ENCODE data around the gene AADACL2. TPM values are rescaled to one million over a fixed set of nuclear protein-coding genes. Genes with fewer than 3 reads are reported as not detected.
"Not testable (repeated sequence)": the region's sequence is repeated elsewhere in the genome, so short reads cannot be mapped to it uniquely, and the experiment has no call there.

AADACL2 gene
- total RNA-seq, 2 experiments from 2014 or later = not detected

DNA sequence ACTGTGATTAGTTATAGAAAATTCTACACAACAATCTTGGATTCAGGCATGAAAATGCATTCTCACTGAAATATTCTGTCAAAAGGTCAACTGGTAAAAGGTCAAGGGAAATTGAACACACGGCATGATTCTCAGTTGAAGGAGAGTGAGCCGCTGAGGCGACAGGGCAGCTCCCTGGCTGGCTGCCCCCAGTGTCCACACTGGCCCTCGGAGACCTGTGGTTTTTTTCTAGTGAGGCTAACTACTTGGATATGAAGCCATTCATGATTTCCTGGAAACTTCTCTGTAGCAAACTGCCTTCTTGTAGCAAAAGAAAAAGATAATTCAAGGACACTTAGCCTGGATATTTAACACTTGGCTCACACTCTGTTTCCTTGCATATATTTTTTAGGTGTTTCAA, 37.2 kb downstream of the AADACL2 start:
- no peaks in the 10 kb centered on the region for H3K9me3 Mint-ChIP-seq
- H3K27me3 Mint-ChIP-seq = no peaks in the 10 kb centered on the region
- CTCF ChIA-PET = no interaction called here
- no peak overlapping the region for H3K4me3 Mint-ChIP-seq
- no peak for DNase-seq
- H3K36me3 Mint-ChIP-seq (ENCODE audit: low read depth) = no peaks in the 10 kb centered on the region
- POLR2A ChIA-PET = no interaction called here
- no peak overlapping the region for H3K27ac Mint-ChIP-seq
- H3K4me1 Mint-ChIP-seq = no peaks in the 10 kb centered on the region

DNA sequence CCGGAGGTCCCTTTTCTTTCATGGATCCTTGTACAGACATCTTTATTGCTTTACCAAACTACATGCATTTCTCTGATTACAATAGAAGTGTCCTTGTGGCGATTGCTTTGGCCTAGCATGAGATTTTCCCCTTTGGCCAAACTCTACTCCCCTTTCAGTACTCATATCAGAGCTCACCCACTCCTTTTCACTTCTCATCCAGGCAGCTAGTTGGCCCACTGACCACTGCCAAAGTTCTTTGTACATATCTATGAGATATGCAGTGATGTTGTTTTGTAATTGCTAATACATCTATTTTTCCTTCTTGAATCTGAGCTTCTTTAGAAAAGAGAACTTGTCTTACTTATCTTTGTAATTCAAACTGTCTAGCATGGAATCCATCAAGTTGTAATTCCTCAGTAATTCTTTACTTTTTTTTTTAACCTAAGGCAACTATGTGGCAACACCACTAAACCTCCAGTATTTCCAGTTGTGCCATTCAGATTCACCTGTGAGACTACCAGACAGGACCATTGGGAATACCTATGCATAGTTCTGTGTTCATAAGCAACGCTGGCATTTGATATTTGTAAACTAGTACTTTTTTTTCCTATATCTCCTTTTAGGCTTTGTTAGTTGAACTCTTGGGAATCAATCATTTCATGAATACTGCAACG, 39.2 kb downstream of the AADACL2 start:
- CTCF ChIA-PET = interaction anchor here (0.6 to 0.7 kb wide), 3 partner anchors 32 to 204 kb away, joined by 3 read pairs; no protein-coding TSS in a partner anchor
- DNase-seq = no peak
- no peak overlapping the region for H3K27ac Mint-ChIP-seq

DNA sequence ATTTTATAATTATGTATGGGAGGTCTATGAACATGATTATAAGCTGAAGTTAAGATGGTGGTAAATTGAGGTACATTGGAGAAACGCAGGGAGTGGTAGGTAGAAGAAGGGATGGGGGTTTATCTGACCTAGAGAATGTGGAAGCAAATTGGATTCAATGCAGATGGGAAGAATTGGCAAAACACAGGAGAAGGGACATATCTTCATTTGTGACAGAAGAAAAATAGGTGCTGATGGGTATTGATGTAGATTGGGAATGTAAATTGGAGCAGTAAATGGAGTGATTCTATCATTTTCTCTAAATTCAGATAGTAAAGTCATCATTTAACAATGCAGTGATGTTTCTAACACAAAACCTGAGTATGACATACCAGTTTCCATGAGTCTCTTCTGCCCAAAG, 40.5 kb downstream of the AADACL2 start:
- POLR2A ChIA-PET = no interaction called here
- Mint-ChIP-seq H3K27ac (no peak overlapping the region), H3K36me3 (ENCODE audit: low read depth) (no peaks in the 10 kb centered on the region), H3K4me1 (no peaks in the 10 kb centered on the region), H3K27me3 (peaks cover 2% of the 10 kb centered on the region), H3K9me3 (no peaks in the 10 kb centered on the region), H3K4me3 (no peak overlapping the region)
- no peak for DNase-seq
- CTCF ChIA-PET = no interaction called here

More for the DNA sequence above, 39.2 kb downstream of the AADACL2 start:
- peaks cover 1% of the 10 kb centered on the region for H3K27me3 Mint-ChIP-seq
- no peak overlapping the region for H3K4me3 Mint-ChIP-seq
- H3K4me1 Mint-ChIP-seq = no peaks in the 10 kb centered on the region
- H3K9me3 Mint-ChIP-seq = no peaks in the 10 kb centered on the region
- no peaks in the 10 kb centered on the region for H3K36me3 Mint-ChIP-seq (ENCODE audit: low read depth)
- POLR2A ChIA-PET = no interaction called here

DNA sequence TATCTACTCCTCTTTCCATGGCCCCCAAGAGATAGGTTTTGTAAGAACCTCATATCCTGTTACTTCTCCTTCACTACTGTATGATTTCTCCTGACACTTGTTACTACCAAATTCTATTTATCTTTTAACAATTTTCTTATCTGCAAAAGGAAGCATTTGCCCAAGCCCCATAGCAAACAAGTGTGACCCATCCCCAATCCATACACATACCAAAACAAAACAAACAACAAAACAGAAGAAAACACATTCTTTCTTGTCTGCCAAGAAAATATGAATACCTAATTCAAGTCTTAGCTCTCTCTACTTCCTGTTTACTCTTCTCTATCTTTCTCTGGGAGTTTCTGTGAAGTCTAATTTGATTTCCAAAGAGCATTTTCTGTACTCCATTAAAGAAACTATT, 41.2 kb downstream of the AADACL2 start:
- Mint-ChIP-seq H3K4me1 (no peaks in the 10 kb centered on the region), H3K4me3 (no peak overlapping the region), H3K9me3 (no peaks in the 10 kb centered on the region), H3K36me3 (ENCODE audit: low read depth) (no peaks in the 10 kb centered on the region), H3K27ac (no peak overlapping the region), H3K27me3 (peaks cover 2% of the 10 kb centered on the region)
- CTCF ChIA-PET = no interaction called here
- no peak for DNase-seq
- POLR2A ChIA-PET = no interaction called here

DNA sequence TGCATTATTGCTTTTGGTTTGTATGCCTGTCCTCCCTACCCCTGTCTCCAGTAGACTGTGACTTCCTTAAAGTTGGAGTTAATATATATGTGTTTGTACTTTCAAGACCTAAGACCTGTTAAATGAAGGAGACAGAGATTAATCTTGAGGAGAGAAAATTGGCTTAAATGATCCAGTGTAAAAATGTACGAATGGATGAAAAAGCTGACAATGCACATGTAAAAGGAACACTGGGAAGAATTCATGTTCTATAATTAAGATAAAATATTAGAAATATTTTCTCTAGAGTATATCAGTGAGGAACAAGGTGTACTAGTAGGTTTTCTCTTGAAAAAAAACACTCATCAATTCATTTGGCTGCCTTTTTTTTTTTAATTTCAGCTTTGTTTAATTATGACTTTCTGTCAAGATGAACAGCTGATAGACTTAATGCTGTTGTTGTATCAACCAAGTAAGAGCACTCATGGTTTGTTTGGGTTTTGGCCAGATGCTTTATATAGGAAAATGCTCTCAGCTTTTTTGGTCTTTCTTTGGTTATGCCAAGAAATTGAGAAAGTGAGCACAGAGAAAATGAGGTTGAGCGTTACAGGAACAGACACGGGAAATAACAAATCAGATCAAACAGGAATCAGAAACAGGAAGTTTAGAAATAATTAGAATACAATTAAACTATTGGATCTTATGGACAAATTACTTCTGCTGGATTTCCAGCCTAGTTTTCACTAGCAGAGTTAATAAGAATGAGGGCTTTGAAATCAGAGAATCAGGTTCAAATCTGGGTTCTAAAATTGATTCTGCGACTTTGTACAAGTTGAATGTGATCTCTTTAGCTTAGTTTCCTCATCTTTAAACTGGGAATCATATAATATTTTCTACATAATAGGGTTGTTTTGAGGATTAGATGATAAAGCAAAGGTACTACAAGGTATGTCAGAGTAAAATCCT, 41.9 kb downstream of the AADACL2 start:
- H3K36me3 Mint-ChIP-seq (ENCODE audit: low read depth) = no peaks in the 10 kb centered on the region
- H3K4me1 Mint-ChIP-seq = no peaks in the 10 kb centered on the region
- ChIA-PET POLR2A (no interaction called here), CTCF (no interaction called here)
- no peak overlapping the region for H3K27ac Mint-ChIP-seq
- H3K9me3 Mint-ChIP-seq = no peaks in the 10 kb centered on the region
- no peak for DNase-seq
- no peak overlapping the region for H3K4me3 Mint-ChIP-seq
- peaks cover 2% of the 10 kb centered on the region for H3K27me3 Mint-ChIP-seq

DNA sequence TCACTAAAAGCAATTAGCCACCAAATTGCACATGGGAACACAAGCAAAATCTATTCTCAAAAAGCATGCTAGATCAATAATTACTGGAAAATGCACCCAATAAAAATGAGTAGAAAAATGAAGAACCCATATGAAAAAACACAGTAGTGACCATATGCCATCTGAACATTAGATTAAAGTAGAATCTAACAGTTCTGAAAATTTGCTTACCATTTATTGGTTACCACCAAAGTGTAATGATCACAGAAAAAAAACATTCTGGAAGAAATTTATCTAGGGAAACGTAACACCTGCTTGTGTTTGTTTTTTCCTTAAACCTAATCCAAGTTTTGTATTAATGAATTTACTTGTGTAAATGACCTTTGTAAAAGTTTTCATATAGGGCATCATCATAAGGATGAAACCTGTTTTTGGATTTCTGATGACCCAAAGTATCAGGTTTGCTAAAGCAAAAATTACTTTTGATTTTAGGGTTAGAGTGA, 42.6 kb downstream of the AADACL2 start:
- no peak overlapping the region for H3K4me3 Mint-ChIP-seq
- POLR2A ChIA-PET = no interaction called here
- DNase-seq = no peak
- no peaks in the 10 kb centered on the region for H3K4me1 Mint-ChIP-seq
- no peak overlapping the region for H3K27ac Mint-ChIP-seq
- no peaks in the 10 kb centered on the region for H3K36me3 Mint-ChIP-seq (ENCODE audit: low read depth)
- CTCF ChIA-PET = no interaction called here
- H3K9me3 Mint-ChIP-seq = no peaks in the 10 kb centered on the region
- H3K27me3 Mint-ChIP-seq = peaks cover 2% of the 10 kb centered on the region

DNA sequence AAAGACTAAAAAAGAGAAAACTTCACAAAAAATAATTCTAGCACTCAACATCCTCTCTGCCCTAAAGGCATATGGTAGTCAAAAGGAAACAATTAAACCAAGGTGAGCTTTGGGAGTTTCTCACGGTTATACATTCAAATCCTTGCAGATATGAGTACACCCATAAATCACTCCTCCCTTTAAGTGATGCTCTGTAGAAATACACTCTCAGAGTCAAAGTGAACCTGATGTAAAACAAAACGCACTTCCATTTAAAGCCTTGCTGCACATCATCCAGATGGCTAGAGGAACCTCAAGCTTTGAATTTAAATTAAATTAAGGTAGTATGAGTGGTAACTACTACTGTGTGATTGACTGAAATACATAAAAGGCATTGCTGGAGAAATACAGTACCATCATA, 44.2 kb downstream of the AADACL2 start:
- Mint-ChIP-seq H3K27ac (no peak overlapping the region), H3K4me3 (no peak overlapping the region), H3K36me3 (ENCODE audit: low read depth) (no peaks in the 10 kb centered on the region), H3K27me3 (peaks cover 2% of the 10 kb centered on the region), H3K9me3 (no peaks in the 10 kb centered on the region), H3K4me1 (no peaks in the 10 kb centered on the region)
- ChIA-PET POLR2A (no interaction called here), CTCF (no interaction called here)
- no peak for DNase-seq

DNA sequence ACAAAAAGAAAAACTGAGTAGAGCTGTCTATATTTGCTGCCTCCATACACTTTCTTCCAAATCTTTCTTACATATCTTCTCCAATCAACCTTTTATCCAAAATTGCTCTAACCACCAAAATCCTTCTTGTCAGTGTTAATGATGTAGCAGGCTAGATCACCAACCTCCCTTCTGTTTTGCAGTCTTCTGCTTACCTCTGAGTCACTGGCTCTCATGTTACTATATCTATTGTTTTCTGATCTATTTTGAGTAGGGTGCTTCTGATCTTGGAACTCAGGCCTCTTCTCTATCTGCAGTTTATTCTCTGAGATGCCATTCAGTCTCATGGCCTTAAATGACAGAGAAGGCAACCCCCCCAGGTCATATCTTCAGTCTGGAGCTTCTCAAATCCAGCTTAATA, 53.9 kb downstream of the AADACL2 start:
- CTCF ChIA-PET = no interaction called here
- POLR2A ChIA-PET = no interaction called here
- no peak overlapping the region for H3K4me3 Mint-ChIP-seq
- no peak overlapping the region for H3K27ac Mint-ChIP-seq
- no peaks in the 10 kb centered on the region for H3K9me3 Mint-ChIP-seq
- no peak for DNase-seq
- H3K27me3 Mint-ChIP-seq = peaks cover 4% of the 10 kb centered on the region
- H3K4me1 Mint-ChIP-seq = no peaks in the 10 kb centered on the region
- no peaks in the 10 kb centered on the region for H3K36me3 Mint-ChIP-seq (ENCODE audit: low read depth)

DNA sequence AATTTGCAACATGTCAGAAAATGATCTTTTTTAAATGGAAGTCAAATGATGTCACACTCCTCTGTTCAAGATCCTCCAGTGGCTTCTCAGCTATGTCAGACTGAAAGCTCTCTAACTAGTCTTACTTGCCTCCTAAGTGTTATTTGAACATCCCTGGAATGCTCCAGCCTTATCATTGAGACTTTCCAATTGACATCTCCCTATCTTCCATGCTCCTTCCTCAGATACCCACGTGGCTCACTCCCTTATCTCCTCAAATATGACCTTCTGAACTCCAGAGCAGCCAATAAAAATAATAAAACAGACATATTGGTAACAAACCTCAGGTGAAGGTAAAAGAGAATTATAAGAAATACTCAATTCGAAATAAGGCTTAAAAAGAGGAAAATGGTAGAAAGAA, 54.7 kb downstream of the AADACL2 start:
- POLR2A ChIA-PET = no interaction called here
- CTCF ChIA-PET = no interaction called here
- Mint-ChIP-seq H3K9me3 (no peaks in the 10 kb centered on the region), H3K4me1 (no peaks in the 10 kb centered on the region), H3K36me3 (ENCODE audit: low read depth) (no peaks in the 10 kb centered on the region), H3K4me3 (no peak overlapping the region), H3K27me3 (peaks cover 5% of the 10 kb centered on the region), H3K27ac (no peak overlapping the region)
- DNase-seq = no peak

DNA sequence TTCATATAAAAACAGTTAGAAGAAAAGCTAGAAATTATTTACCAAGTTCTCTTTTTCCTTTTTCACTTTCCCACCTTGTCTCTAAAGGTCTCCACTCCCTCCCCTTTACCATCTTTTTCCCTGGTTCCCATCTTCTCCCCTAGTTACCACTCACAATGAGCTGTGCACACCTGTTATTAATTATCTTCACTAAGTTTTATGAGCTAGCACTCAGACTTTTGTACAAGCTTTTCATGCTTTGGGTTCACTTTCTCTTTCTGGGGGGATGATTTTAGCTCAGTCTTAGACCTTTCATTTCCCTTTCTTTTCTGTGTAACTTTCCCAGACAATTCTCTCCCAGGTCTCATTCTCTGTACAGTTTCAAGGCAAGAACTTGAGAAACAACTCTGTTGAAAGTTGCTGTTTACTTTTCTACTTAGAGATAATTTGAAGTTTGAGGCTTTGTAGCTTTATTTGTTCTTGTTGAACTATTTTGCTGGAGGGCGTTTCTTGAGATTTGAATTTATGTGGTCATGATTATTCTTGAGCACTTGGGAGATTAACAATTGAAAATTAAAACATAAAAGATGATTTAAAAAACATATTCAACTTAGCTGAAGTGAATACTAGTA, 56.2 kb downstream of the AADACL2 start:
- Mint-ChIP-seq H3K4me3 (no peak overlapping the region), H3K9me3 (no peaks in the 10 kb centered on the region), H3K27me3 (peaks cover 5% of the 10 kb centered on the region), H3K36me3 (ENCODE audit: low read depth) (no peaks in the 10 kb centered on the region), H3K27ac (no peak overlapping the region), H3K4me1 (no peaks in the 10 kb centered on the region)
- ChIA-PET CTCF (no interaction called here), POLR2A (no interaction called here)
- no peak for DNase-seq

DNA sequence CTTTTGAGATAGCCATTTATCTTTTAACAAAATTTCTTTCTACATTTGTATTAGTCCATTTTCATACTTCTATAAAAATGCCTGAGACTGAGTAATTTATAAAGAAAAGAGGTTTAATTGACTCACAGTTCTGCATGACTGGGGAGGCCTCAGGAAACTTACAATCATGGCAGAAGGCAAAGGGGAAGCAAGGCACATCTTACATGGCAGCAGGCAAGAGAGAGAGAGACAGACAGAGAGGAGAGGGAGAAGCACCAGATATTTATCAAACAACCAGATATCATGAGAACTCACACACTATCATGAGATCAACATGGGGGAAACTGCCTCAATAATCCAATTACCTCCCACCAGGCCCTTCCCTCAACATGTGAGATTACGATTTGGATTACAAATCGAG, 57.0 kb downstream of the AADACL2 start:
- H3K4me3 Mint-ChIP-seq = not testable (repeated sequence)

DNA sequence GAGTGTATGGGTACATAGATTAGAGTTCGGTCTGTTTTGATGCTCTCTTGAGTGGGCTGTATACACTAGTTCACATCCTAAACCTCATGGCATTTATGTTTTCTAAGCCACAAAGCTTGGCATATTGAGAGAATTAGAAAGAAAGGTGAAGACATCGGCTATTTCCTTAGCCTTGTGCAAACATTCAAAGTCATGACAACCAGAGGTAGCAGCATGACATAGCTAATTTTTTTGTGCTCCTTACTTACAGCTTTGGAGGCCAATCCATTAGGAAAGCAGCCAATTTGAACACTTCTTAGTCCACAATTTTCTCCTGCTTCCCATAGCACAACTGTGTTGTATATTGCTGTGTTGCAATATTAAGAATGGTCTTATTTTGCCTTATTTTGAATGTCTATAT, 58.7 kb downstream of the AADACL2 start:
- no peaks in the 10 kb centered on the region for H3K9me3 Mint-ChIP-seq
- no peak for DNase-seq
- ChIA-PET CTCF (no interaction called here), POLR2A (no interaction called here)
- peaks cover 5% of the 10 kb centered on the region for H3K27me3 Mint-ChIP-seq
- H3K4me3 Mint-ChIP-seq = no peak overlapping the region
- no peaks in the 10 kb centered on the region for H3K4me1 Mint-ChIP-seq
- H3K36me3 Mint-ChIP-seq (ENCODE audit: low read depth) = no peaks in the 10 kb centered on the region
- no peak overlapping the region for H3K27ac Mint-ChIP-seq

More for the DNA sequence above, 57.0 kb downstream of the AADACL2 start:
- H3K36me3 Mint-ChIP-seq (ENCODE audit: low read depth); POLR2A ChIA-PET; H3K27me3 Mint-ChIP-seq; H3K27ac Mint-ChIP-seq; CTCF ChIA-PET; DNase-seq; H3K4me1 Mint-ChIP-seq; H3K9me3 Mint-ChIP-seq: not testable (repeated sequence)

DNA sequence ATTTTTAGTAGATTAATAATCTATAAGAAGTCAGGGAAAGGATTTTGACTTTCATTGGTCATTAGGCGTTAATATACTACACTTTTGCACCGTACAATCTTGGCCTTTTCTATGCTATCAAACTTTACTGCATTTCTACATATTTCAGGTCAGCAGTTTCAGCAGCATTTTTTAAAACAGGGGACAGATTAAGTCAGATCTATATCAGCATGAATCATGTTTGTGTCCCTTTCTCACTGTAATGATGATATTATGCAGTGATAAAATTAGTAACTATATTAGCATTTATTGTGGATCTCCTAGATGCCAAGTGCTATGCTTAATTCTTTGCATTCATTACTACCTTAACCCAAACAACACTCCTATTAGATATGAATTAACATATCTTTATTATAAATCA, 59.9 kb downstream of the AADACL2 start:
- H3K9me3 Mint-ChIP-seq = no peaks in the 10 kb centered on the region
- H3K36me3 Mint-ChIP-seq (ENCODE audit: low read depth) = no peaks in the 10 kb centered on the region
- H3K27ac Mint-ChIP-seq = no peak overlapping the region

More for the DNA sequence above, 59.9 kb downstream of the AADACL2 start:
- ChIA-PET CTCF (no interaction called here), POLR2A (no interaction called here)
- no peak overlapping the region for H3K4me3 Mint-ChIP-seq
- H3K4me1 Mint-ChIP-seq = no peaks in the 10 kb centered on the region
- peaks cover 5% of the 10 kb centered on the region for H3K27me3 Mint-ChIP-seq
- no peak for DNase-seq
